ENCODE data around the gene PPAN.

The PPAN gene

DNA sequence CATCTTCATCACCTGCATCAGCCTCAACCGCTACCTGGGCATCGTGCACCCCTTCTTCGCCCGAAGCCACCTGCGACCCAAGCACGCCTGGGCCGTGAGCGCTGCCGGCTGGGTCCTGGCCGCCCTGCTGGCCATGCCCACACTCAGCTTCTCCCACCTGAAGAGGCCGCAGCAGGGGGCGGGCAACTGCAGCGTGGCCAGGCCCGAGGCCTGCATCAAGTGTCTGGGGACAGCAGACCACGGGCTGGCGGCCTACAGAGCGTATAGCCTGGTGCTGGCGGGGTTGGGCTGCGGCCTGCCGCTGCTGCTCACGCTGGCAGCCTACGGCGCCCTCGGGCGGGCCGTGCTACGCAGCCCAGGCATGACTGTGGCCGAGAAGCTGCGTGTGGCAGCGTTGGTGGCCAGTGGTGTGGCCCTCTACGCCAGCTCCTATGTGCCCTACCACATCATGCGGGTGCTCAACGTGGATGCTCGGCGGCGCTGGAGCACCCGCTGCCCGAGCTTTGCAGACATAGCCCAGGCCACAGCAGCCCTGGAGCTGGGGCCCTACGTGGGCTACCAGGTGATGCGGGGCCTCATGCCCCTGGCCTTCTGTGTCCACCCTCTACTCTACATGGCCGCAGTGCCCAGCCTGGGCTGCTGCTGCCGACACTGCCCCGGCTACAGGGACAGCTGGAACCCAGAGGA is 7.9 kb downstream of the PPAN start:
- no peak for DNase-seq

DNA sequence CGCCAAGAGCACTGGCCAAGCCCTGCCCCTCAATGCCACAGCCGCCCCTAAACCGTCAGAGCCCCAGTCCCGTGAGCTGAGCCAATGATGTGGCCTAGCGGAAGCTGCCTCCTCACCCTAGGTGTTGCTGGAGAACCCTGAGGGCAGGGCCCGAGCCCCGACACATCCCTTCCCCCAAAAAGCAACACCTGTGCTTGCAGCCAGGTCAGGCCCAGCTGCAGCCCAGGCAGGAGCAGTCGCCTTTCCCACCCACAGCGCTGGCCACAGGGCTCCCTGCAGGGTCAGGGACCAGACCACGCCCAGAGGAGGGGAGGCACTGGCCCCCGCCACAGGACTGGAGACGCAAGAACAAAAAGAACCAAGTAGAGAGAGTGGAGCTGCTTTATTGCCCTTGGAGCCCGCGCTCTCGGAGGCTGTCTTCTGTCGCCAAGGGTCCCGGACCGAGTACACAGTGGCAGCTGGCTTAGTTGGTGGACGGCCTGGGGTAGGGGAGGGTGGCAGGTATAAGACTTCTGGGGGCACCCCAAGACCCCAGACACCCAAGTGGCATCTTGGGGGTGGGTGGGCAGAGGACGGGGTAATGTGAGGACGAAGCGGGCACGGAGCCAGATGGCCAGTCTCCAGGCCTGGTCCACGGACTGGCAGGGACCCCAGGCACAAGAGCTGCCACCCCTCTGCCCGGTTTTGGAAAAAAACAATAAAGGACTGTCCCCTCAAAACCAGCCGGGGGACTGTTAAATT is 8.7 kb downstream of the PPAN start:
- no peak for DNase-seq

GRCh38 chr19:10115392-10116084 is 9.4 kb downstream of the PPAN start:
- no peak for DNase-seq

GRCh38 chr19:10116085-10116865 is 10.1 kb downstream of the PPAN start:
- DNase-seq = no peak

DNA sequence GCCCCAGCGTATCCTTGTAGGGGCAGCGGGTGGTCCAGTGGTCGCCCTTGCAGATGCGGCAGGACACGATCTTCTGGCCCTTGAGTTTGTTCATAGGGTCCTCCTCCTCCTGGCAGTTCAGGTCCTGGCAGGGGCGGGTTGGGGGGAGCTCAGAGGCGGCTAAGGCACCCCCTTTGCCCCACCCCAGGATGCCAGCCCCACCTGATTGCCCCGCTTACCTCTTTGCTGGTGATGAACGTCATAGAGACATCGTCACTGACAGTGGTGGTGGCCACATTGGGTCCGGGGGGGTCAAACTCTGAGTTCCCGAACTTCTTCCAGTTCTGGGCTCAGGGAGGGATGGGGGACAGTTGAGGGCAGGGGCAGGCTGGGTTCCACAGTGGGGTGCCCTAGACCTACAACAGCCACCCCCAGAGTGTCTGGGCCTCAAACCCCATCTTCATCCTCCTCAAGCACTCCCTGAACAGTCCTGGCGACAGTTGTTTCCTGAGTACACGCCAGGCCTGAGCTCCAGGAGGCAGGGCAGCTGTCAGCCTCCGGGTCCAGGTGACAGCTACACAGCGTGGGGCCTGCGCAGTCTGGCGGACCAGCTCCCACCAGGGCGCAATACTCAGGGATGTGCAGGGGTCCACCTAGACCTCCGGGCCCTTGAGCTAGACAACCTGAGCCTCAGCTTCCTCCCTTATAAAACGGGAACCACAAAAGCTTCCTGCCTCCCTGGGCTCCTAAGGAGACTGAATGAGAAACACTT is 10.9 kb downstream of the PPAN start:
- no peak for DNase-seq

GRCh38 chr19:10118960-10119359 is 12.8 kb downstream of the PPAN start:
- DNase-seq = no peak

DNA sequence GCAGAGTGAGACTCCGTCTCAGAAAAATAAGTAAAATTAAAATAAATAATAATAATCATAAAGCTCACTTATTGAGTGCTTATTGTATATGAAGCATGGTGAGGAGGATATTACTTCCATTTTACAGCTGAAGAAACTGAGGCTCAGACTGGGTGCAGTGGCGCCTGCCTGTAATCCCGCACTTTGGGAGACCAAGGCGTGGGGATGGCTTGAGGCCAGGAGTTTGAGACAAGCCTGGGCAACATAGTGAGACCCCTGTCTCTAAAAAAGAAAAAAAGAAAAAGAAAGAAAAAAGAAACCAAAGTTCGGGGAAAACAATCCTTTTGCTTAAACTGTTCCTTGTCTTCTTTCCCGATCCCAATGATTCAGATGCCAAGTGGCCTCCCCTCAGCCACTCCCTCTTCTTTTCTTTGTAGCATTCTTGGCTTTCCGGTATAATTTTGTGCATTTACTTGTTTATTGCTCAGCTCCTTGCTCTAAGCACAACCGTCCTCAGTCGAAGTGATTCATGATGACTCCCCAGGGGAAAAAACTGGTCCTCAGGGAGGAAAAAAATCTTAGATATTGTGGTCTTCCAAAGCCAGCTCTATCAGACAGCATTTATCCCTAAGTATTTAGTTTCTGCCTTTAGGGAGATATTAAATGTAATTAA is 14.5 kb downstream of the PPAN start:
- no peak for DNase-seq

DNA sequence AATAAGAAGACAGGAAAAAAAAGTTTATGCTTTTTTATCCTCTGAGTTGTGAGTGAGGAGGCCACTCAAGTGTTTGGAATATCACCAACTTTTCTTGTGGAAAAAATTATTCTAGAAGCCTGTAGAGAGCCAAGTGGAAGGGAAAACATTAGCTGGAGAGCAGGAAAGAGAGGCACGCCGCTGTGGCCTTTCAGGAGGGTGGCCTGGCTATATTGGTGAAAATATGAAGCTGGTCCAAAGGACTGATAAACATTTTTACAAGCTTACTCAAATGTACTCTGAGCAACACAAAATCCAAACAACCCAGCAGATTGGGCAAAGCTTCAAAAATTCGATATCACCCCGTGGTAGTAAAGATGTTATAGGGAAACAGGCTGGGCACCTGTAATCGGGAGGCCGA is 15.9 kb downstream of the PPAN start:
- no peak for DNase-seq

- no peak for DNase-seq
These were observed 18.3 kb downstream of the PPAN start for GRCh38 chr19:10124429-10124828.

GRCh38 chr19:10126213-10126639 is 20.1 kb downstream of the PPAN start:
- DNase-seq = no peak

- no peak for DNase-seq
These were observed 26.7 kb downstream of the PPAN start for GRCh38 chr19:10132905-10133304.

DNA sequence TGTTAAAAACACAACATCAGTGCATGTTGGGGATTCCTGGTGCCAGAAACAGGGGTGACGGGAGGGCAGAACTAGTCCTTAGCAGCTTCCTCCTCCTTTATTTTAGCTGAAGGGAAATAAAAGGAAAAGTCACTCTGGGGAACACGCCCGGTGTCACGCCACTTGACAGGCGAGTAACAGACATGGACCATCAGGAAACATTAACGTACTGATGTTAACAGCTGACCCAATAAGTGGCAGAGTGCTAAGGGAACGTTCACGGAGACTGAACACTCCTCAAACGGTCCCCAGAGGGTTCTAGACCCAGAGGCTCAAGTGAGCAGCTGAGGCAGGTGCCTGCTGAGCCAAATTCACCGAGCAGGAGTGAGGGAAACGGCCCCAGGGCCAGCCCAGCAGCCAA is 27.4 kb downstream of the PPAN start:
- DNase-seq = no peak

DNA sequence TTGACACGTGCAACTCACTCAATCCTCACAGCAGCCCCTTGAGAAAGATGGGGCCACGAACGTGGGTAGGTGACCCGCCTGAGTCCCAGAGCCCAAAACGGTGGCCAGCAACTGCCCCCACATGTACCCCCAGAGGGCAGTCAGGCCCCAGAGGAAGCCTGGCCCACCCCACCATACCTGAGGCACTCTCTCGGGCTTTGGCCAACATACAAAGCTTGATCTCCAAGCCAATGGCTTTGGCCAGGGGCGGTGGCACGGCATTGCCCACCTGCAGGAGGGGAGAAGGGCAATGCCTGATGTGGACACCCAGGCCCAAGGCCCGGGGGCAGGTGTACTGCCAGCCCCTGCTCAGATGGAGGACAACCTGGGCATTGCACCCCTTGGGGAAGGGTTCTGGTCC is 27.9 kb downstream of the PPAN start:
- no peak for DNase-seq

- no peak for DNase-seq
These were observed 29.6 kb downstream of the PPAN start for GRCh38 chr19:10135551-10136334.

DNA sequence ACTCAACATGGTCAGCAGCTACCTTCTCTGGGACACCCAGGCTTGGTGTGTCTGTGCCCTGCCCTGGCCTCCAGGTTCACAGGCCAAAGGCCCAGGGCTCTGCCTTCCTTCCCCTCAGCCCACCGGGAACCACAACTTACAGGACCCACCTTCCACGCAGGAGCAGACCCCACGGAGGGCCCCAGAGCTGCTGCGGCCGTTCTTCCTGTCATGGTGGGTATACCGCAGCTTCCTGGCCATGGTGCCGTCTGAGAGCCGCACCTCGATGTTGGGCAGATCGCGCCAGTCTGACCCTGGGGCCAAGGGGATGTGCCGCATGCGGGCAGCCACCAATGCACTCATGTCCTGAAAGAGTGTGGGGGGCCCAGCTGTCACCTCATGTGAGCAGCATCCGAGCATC is 30.8 kb downstream of the PPAN start:
- no peak for DNase-seq

DNA sequence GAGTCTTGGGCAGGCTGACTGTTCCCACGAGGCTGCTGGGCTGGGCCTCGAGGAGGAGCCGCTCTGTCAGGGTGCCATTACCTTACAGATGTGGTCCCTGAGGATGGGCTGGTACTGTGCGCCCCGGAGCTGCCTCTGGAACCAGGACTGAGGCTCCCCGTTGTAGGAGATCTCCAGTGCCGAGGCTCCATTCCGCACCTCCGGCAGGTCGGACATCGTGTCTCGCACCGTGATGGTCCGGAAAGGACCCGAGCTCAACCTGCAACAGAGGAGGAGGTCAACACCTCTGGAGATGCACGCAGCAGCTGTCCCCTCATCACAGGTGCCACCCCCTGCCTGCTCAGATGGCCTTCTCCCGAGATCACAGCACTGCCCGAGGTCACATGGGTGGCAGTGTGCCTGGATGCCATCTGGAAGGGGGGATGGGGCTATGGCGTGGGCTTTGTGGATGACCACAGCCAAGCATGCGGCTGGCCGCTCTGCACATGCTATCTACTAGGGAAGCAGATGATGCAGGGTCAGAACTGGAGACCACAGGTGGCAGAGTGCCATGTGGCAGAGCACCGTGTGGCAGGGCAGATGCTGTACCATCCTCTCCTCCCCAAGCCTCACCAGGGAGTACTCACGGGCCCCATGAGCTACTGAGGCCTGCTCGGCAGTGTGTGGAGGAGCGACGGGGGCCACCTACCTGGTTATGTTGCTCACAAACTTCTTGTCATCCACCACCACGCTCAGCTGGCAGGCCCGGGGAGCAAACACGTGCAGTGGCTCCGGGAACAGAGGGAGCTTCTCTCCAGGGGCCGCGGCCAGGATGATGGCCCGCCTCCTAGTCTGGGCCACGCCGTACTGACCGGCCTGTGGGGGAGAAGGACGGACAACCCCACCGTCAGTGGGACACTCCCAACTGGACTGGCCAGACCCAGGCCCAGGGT is 31.9 kb downstream of the PPAN start:
- peak in 12 of 14 donors; percentile 1 to 83 (median 24) for DNase-seq

- DNase-seq = no peak
These were observed 33.0 kb downstream of the PPAN start for GRCh38 chr19:10138879-10139795.

DNA sequence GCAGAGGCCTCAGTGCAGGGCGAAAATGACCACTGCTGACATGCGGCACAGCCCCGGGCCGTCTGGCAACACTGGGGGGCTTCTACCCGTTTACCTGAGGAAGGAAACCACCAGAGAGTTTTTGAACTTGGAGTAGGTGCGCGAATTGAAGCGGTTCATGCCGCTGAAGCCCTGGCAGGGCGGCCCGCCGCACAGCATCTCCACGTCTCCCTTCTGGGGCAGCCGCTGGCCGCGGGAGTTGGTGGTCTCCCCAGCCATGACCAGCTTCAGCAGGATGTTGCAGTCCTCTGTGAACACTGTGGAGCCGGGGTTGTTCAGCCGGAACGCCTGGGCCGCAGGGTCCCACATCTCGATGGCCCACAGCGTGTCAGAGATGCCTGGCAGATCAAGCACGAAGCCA is 33.8 kb downstream of the PPAN start:
- no peak for DNase-seq

All from C1 segment of cervical spinal cord (tissue), 14 donors.